ENCODE results near the gene FGF11. TPM values are rescaled to one million over a fixed set of nuclear protein-coding genes. Genes with fewer than 3 reads are reported as not detected.

FGF11 gene
- total RNA-seq, 1 donor from 2014 or later: 1.1 TPM

- peaks cover 3% of the 10 kb centered on the region for H3K4me1 ChIP-seq
- H3K36me3 ChIP-seq: peaks cover 39% of the 10 kb centered on the region
- no peak for TF ChIP-seq CTCF (IDR thresholded peaks at IDR 0.05)
- intact Hi-C loops (cut with DNase I): no loop called here
- H3K4me3 ChIP-seq: no peak overlapping the region
- peak; percentile 15 for ATAC-seq
- H3K9me3 ChIP-seq: no peaks in the 10 kb centered on the region
- H3K27me3 ChIP-seq: no peaks in the 10 kb centered on the region
- DNase-seq: no peak
- H3K27ac ChIP-seq: no peak overlapping the region
Observed at GRCh38 chr17:7460850-7461660, 21.7 kb downstream of the FGF11 start.

GRCh38 chr17:7462474-7463371, 23.4 kb downstream of the FGF11 start:
- Histone ChIP-seq H3K27me3 (no peaks in the 10 kb centered on the region), H3K36me3 (peaks cover 41% of the 10 kb centered on the region), H3K9me3 (no peaks in the 10 kb centered on the region), H3K4me3 (no peak overlapping the region), H3K4me1 (peaks cover 4% of the 10 kb centered on the region), H3K27ac (no peak overlapping the region)
- intact Hi-C loops (cut with DNase I): no loop called here
- ATAC-seq (no peak), DNase-seq (no peak)
- TF ChIP-seq CTCF (IDR thresholded peaks at IDR 0.05): no peak

GRCh38 chr17:7463372-7463846, 24.1 kb downstream of the FGF11 start:
- no peak overlapping the region for H3K4me3 ChIP-seq
- no peak for TF ChIP-seq CTCF (IDR thresholded peaks at IDR 0.05)
- H3K36me3 ChIP-seq: peaks cover 41% of the 10 kb centered on the region
- DNase-seq (no peak), ATAC-seq (no peak)
- H3K27me3 ChIP-seq: no peaks in the 10 kb centered on the region
- H3K4me1 ChIP-seq: peaks cover 4% of the 10 kb centered on the region
- no peaks in the 10 kb centered on the region for H3K9me3 ChIP-seq
- intact Hi-C loops (cut with DNase I): no loop called here
- no peak overlapping the region for H3K27ac ChIP-seq

- H3K27me3 ChIP-seq: no peaks in the 10 kb centered on the region
- no peak overlapping the region for H3K4me3 ChIP-seq
- DNase-seq: no peak
- peaks cover 4% of the 10 kb centered on the region for H3K4me1 ChIP-seq
- peaks cover 41% of the 10 kb centered on the region for H3K36me3 ChIP-seq
- TF ChIP-seq CTCF (IDR thresholded peaks at IDR 0.05): no peak
- intact Hi-C loops (cut with DNase I): no loop called here
- no peak overlapping the region for H3K27ac ChIP-seq
- no peaks in the 10 kb centered on the region for H3K9me3 ChIP-seq
- no peak for ATAC-seq
Observed at GRCh38 chr17:7464081-7464480, 24.8 kb downstream of the FGF11 start.

- intact Hi-C loops (cut with DNase I): no loop called here
- no peak overlapping the region for H3K4me3 ChIP-seq
- H3K27ac ChIP-seq: peak overlapping the region; percentile 61
- H3K36me3 ChIP-seq: peaks cover 41% of the 10 kb centered on the region
- ATAC-seq (peak; percentile 75), DNase-seq (peak; percentile 87)
- TF ChIP-seq CTCF (IDR thresholded peaks at IDR 0.05): no peak
- no peaks in the 10 kb centered on the region for H3K27me3 ChIP-seq
- H3K4me1 ChIP-seq: peaks cover 10% of the 10 kb centered on the region
- no peaks in the 10 kb centered on the region for H3K9me3 ChIP-seq
Observed at GRCh38 chr17:7465597-7466275, 26.4 kb downstream of the FGF11 start.

All from upper lobe of right lung (tissue), 1 donor.